ENCODE results near the gene NAE1.

NAE1 gene

DNA sequence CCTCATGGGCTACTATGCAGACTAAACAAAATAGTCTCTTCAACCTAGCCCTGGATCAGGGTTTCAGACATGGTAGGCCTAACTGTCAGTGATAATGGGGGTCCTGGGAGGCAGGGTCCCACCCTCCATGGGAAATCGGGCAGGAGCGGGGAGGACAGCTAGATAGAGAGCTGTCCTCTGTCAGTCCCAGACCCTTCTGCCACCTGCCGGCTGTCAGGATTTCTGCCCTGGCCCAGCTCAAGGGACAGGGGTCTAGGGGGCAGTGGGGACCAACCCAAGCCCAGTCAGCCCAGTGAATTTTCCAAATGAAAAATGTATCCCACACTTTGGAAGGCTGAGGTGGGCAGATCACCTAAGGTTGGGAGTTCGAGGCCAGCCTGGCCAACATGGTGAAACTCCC, 18.8 kb upstream of the NAE1 start:
- no peak overlapping the region for H3K4me3 ChIP-seq (ENCODE audit: low read depth, low read length)
- TF ChIP-seq, protein P1, sequence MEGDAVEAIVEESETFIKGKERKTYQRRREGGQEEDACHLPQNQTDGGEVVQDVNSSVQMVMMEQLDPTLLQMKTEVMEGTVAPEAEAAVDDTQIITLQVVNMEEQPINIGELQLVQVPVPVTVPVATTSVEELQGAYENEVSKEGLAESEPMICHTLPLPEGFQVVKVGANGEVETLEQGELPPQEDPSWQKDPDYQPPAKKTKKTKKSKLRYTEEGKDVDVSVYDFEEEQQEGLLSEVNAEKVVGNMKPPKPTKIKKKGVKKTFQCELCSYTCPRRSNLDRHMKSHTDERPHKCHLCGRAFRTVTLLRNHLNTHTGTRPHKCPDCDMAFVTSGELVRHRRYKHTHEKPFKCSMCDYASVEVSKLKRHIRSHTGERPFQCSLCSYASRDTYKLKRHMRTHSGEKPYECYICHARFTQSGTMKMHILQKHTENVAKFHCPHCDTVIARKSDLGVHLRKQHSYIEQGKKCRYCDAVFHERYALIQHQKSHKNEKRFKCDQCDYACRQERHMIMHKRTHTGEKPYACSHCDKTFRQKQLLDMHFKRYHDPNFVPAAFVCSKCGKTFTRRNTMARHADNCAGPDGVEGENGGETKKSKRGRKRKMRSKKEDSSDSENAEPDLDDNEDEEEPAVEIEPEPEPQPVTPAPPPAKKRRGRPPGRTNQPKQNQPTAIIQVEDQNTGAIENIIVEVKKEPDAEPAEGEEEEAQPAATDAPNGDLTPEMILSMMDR (IDR thresholded peaks at IDR 0.05; ENCODE audit: control insufficient read depth, extremely low read depth, insufficient read depth), result no peak
- DNase-seq (ENCODE audit: low read depth), result no peak

DNA sequence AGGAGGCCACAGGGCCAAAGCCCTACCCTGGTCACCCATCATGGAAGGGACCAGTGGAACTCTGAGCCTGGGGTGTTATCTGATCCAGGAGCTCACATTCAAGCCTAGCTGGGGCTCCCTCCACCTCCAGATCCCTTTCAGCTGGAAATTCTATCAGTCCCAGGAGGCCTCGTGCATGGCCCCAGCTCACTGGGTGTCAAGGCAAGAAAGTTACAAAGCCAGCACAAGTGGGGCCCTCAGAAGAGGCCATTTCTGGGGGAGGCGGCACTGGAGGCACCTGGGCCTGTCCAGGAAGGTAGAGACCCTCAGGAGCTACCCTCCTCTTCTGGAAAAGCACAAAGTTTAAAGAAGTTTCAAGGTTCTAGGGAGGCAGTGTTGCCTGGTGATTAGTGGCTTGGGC, 18.2 kb upstream of the NAE1 start:
- H3K4me3 ChIP-seq (ENCODE audit: low read depth, low read length), result no peak overlapping the region
- no peak for DNase-seq (ENCODE audit: low read depth)
- TF ChIP-seq, protein P1 (IDR thresholded peaks at IDR 0.05; ENCODE audit: control insufficient read depth, extremely low read depth, insufficient read depth), result no peak

DNA sequence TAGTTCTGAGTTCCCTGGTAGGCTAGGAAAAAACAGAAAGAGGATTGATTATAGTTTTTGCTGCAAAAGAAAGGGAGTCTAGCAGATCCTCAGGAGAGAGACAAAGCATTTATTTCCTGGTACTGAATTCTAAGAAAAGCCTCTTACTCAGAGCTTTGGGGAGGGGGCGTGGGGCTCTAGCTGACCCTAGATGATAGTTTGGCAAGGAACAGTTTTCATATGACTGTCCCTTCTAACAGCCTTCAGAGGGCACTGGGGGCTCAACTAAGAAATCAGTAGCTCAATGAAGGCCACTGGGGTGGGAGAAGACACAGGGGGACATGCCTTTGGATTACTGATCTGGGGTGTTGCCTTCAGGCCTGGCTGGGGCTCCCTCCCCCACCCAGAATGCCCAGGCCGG, 17.4 kb upstream of the NAE1 start:
- TF ChIP-seq, protein P1 (IDR thresholded peaks at IDR 0.05; ENCODE audit: control insufficient read depth, extremely low read depth, insufficient read depth), result no peak
- H3K4me3 ChIP-seq (ENCODE audit: low read depth, low read length), result no peak overlapping the region
- no peak for DNase-seq (ENCODE audit: low read depth)

DNA sequence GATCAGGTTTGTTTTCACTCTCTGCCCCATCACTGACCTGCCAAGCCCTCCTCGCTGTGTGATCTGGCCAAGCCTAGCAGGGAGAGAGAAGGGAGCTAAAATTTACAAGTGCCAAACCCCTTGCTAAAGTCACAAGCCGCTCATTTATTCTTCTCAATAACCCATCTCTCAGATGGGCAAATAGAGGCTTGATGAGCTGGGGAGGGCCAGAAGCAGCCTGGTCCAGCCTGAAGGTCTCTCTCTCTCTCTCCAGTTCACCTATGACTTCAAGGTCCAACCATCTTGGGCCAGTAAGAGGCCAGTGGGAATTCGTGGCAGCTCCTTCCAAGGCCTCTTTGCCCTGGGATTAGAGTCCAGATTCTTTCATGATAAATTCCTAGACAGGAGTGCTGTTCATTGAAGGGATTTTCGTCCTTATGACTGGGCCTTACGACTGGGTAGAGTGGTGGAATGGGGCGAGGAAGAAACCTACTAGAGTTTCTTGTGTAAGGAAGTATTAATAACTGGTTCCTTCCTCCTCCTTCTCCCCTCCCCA, 16.8 kb upstream of the NAE1 start:
- H3K4me3 ChIP-seq (ENCODE audit: low read depth, low read length), result no peak overlapping the region
- no peak for DNase-seq (ENCODE audit: low read depth)
- TF ChIP-seq, protein P1 (IDR thresholded peaks at IDR 0.05; ENCODE audit: control insufficient read depth, extremely low read depth, insufficient read depth), result no peak

DNA sequence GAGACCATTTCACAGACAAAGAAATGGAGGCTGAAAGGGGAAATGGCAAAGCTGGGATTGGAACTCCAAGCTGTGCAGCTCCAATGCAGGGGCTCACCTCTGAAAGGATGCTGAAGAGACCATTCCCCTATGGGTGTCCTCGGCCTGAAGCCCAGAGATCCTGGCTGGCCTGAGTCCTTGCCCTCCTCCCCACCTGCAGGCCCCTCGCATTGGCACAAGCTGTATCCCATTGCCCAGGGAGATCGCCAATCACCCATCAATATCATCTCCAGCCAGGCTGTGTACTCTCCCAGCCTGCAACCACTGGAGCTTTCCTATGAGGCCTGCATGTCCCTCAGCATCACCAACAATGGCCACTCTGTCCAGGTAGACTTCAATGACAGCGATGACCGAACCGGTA, 16.1 kb upstream of the NAE1 start:
- DNase-seq (ENCODE audit: low read depth), result no peak
- TF ChIP-seq, protein P1 (IDR thresholded peaks at IDR 0.05; ENCODE audit: control insufficient read depth, extremely low read depth, insufficient read depth), result no peak
- no peak overlapping the region for H3K4me3 ChIP-seq (ENCODE audit: low read depth, low read length)

DNA sequence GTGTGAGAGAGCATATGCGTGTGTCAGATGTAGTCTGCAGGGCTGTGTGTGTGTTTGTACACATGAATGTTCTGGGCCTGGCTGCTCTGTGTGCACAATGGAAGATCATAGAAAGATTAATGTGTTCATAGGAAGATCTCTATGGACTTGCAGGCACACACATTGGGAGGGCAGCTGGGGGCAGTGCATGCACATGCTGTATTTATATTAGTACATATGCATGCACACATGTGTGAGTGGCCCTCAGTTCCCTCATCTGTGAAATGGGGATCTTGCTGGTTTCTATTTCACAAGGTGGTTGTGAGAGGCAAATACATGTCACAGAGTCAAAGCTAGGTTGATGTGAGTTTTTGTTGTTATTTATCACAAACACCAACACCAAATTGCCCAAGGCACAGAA, 15.5 kb upstream of the NAE1 start:
- no peak overlapping the region for H3K4me3 ChIP-seq (ENCODE audit: low read depth, low read length)
- TF ChIP-seq, protein P1 (IDR thresholded peaks at IDR 0.05; ENCODE audit: control insufficient read depth, extremely low read depth, insufficient read depth), result no peak
- DNase-seq (ENCODE audit: low read depth), result no peak

DNA sequence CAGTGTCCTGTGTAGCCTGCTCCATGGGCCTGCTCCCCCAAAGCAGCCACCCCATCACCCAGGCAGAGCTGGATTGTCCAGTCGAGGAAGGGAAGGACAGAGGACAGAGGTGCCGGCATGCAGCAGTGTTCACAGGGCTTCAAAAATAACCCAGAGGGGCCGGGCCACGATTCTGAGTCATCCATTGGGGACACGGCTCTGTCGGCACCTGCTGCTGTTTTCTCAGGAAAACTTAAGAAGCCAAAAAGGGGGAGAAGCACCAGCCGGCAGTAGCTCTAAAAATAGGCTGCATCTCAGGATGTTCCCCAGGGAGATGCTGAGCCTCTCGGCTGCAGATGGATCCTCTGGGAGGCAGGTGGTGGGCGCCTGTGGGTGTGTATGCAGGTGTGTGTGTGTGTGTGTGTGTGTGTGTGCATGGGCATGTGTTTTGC, 15.0 kb upstream of the NAE1 start:
- no peak for DNase-seq (ENCODE audit: low read depth)
- TF ChIP-seq, protein P1 (IDR thresholded peaks at IDR 0.05; ENCODE audit: control insufficient read depth, extremely low read depth, insufficient read depth), result no peak
- no peak overlapping the region for H3K4me3 ChIP-seq (ENCODE audit: low read depth, low read length)
